Thyroid gland (tissue), 4 donors: Measurements from ENCODE around the gene C22orf42.
"Not testable (repeated sequence)": the region's sequence is repeated elsewhere in the genome, so short reads cannot be mapped to it uniquely, and the experiment has no call there.

Experiments
- POLR2A ChIP-seq, 2 donors: fragments of 450-650 bp; IDR thresholded peaks; one replicate each; pipeline ENCODE4 v1.6.1; 2017; ENCODE audit warnings: antibody characterized with exemption in 2 of 2, mild to moderate bottlenecking in 2 of 2, moderate library complexity in 1 of 2
- TF ChIP-seq, protein P1 (sequence below), 6 experiments: fragments of 200-600 bp in 3 of 6; fragments of 450-650 bp in 3 of 6; sonication (generic) in 3 of 6; IDR thresholded peaks; one replicate each; pipeline ENCODE4 v1.5.1; 2016 to 2019; ENCODE audit warnings: antibody characterized with exemption in 6 of 6, mild to moderate bottlenecking in 2 of 6, inconsistent platforms in 1 of 6, moderate library complexity in 1 of 6

DNA sequence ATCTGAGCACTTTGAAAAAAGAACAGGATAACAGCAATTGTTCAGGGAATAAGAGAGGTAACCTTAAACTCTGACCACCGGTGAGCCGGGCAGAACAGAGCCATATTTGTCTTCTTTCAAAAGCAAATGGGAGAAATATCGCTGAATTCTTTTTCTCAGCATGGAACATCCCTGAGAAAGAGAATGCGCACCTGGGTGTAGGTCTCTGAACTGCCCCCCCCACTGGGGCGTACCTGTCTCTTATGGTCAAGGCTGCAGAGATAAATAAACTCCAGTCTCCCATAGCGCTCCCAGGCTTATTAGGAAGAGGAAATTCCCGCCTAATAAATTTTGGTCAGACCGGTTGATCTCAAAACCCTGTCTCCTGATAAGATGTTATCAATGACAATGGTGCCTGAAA, 12.0 kb downstream of the C22orf42 start:
- TF ChIP-seq, protein P1, sequence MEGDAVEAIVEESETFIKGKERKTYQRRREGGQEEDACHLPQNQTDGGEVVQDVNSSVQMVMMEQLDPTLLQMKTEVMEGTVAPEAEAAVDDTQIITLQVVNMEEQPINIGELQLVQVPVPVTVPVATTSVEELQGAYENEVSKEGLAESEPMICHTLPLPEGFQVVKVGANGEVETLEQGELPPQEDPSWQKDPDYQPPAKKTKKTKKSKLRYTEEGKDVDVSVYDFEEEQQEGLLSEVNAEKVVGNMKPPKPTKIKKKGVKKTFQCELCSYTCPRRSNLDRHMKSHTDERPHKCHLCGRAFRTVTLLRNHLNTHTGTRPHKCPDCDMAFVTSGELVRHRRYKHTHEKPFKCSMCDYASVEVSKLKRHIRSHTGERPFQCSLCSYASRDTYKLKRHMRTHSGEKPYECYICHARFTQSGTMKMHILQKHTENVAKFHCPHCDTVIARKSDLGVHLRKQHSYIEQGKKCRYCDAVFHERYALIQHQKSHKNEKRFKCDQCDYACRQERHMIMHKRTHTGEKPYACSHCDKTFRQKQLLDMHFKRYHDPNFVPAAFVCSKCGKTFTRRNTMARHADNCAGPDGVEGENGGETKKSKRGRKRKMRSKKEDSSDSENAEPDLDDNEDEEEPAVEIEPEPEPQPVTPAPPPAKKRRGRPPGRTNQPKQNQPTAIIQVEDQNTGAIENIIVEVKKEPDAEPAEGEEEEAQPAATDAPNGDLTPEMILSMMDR (IDR thresholded peaks at IDR 0.05): not testable (repeated sequence)
- not testable (repeated sequence) for TF ChIP-seq POLR2A (IDR thresholded peaks at IDR 0.05)
